ENCODE results near the gene PAFAH1B1.
"Not testable (repeated sequence)": the region's sequence is repeated elsewhere in the genome, so short reads cannot be mapped to it uniquely, and the experiment has no call there.

Gene PAFAH1B1

DNA sequence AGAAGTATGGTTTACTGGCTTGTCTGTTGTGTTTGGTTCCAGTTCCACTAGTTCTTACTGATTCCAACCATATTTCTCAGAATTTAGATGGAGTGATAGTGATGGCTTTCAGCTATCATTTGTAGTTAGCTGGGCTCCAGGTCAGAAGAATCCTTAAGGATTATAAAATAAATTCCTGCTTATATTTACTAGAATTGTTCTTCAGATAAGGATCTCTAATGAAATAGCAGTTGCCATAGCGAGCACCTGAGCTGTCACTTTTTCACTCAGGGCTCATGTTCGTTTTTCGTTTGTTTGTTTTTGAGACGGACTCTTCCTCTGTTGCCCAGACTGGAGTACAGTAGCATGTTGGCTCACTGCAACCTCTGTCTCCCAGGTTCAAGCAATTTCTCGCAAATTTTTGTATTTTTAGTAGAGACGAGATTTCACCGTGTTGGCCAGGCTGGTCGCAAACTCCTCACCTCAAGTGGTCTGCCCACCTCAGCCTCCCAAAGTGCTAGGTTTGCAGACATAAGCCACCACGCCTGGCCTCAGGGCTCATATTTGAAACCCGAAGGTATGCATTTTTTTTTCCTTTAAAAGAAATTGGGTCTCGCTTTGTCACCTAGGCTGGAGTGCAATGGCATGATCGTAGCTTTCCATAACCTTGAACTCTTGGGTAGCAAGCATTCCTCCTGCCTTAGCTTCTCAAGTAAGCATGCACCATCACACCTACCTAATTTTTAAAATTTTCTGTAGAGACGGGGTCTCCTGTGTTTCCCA is 42.9 kb downstream of the PAFAH1B1 start:
- DNase-seq: no peak

GRCh38 chr17:2637422-2637821 is 44.0 kb downstream of the PAFAH1B1 start:
- no peak for DNase-seq

DNA sequence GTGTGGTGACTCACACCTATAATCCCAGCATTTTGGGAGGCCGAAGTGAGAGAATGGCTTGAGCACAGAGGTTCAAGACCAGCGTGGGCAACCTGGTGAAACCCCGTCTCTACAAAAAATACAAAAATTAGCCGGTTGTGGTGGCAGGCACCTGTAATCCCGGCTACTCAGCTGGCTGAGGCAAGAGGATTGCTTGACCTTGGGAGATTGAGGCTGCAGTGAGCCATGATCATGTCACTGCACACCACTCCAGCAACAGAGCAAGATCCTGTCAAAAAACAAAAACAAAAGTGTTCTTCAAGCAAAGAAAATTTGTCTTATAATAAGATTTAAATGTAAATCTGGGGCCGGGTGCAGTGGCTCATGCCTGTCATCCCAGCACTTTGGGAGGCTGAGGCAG is 51.5 kb downstream of the PAFAH1B1 start:
- DNase-seq: no peak

DNA sequence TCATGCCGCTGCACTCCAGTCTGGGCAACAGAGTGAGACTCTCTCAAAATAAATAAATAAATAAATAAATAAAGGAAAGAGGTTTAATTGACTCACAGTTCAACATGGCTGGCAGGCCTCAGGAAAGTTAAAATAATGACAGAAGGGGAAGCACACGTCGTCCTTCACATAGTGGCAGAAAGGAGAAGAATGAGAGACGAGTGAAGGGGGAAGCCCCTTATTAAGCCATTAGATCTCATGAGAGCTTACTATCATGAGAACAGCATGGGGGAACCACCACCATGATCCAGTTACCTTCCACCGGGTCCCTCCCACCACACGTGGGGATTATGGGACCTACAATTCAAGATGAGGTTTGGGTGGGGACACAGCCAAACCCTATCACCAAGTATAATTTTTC is 54.5 kb downstream of the PAFAH1B1 start:
- no peak for DNase-seq

DNA sequence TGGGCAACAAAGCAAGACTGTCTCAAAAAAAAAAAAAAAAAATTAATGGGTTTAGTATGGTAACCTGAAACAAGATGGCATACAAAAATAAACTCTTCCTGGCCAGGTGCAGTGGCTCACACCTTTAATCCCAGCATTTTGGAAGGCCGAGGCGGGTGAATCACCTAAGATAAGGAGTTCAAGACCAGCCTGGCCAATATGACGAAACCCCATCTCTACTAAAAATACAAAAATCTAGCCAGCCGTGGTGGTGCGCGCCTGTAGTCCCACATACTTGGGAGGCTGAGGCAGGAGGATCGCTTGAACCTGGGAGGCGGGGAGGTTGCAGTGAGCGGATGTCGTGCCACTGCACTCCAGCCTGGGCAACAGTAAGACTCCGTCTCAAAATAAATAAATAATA is 55.7 kb downstream of the PAFAH1B1 start:
- DNase-seq: no peak

GRCh38 chr17:2652911-2653310 is 59.5 kb downstream of the PAFAH1B1 start:
- DNase-seq: not testable (repeated sequence)

- no peak for DNase-seq
Observed at GRCh38 chr17:2655546-2655945, 62.1 kb downstream of the PAFAH1B1 start.

DNA sequence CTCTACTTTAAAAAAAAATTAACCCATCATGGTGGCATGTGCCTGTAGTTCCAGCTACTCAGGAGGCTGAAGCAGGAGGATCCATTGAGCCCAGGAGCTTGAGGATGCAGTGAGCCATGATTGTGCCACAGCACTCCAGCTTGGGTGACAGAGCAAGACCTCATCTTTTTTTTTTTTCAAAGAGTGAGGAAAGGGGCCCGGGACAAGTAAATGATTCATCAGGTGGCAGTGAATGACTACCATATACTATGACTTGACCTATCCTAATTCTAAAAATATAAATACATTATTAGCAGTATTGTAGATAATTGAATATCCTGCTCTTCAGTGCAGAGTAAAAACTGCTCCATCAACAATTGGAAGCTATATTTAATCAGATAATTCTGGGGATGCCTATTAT is 62.8 kb downstream of the PAFAH1B1 start:
- no peak for DNase-seq

DNA sequence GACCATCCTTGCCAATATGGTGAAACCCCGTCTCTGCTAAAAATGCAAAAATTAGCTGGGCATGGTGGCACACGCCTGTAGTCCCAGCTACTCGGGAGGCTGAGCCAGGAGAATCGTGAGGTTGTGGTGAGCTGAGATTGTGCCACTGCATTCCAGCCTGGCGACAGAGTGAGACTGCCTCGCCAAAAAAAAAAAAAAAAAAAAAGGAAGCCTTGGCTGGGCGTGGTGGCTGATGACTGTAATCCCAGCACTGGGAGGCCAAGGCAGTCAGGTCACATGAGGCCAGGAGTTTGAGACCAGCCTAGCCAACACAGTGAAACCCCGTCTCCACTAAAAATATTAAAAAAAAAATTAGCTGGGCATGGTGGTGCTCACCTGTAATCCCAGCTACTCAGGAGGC is 65.9 kb downstream of the PAFAH1B1 start:
- peak; percentile 69 for DNase-seq

GRCh38 chr17:2660410-2660809 is 67.0 kb downstream of the PAFAH1B1 start:
- DNase-seq: not testable (repeated sequence)

- DNase-seq: no peak
Observed at GRCh38 chr17:2672026-2672425, 78.6 kb downstream of the PAFAH1B1 start.

- DNase-seq: not testable (repeated sequence)
Observed at GRCh38 chr17:2679247-2679646, 85.8 kb downstream of the PAFAH1B1 start.

DNA sequence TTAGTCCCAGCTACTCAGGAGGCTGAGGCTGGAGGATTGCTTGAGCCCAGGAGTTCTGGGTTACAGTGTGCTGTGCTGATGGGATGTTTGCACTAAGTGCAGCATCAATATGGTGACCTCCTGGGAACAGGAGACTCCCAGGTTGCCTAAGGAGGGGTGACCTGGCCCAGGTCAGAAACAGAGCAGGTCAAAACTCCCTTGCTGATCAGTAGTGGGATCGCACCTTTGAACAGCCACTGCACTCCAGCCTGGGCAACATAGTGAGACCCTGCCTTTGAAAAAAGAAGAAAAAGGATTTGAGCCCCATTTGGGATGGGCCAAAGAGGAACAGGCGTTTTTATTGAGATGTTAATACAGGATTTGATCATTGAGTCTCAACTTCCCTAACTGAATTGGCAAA is 87.5 kb downstream of the PAFAH1B1 start:
- DNase-seq: no peak

DNA sequence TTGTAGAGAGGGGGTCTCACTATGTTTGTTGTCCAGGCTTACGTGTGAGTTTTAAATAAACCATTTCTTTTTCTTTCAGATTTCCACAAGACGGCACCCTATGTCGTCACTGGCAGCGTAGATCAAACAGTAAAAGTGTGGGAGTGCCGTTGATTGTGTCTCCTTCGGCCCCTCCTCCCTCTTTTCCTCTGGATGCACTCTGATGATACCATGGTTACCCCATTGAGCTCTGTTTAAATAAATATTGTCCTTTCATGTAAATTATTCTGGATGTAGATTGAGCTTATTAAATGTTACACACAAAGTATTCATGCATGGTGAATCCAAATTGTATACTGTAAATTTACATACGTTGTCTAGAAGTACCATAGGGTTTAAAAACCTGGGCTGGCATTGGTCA is 88.2 kb downstream of the PAFAH1B1 start:
- no peak for DNase-seq

GRCh38 chr17:2682176-2682938 is 88.9 kb downstream of the PAFAH1B1 start:
- no peak for DNase-seq

GRCh38 chr17:2683912-2684311 is 90.5 kb downstream of the PAFAH1B1 start:
- peak; percentile 37 for DNase-seq

GRCh38 chr17:2684549-2684948 is 91.1 kb downstream of the PAFAH1B1 start:
- DNase-seq: peak; percentile 60

DNA sequence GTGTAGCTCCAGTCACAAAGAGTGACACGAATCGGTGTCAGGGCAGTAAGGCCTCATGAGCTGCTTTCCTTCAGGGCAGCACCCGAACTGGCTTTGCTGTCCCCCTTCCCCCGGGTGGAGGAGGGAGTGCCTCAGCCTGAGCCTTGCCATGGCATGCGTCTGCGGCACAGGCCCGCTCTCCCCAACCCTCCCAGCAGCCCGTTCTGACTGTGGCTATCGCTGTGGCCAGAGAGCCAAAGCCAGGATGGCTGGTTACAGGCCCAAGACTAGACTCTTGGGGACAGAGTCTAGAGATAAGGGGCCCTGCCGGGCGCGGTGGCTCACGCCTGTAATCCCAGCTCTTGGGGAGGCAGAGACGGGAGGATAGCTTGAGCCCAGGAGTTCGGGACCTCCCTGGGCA is 92.2 kb downstream of the PAFAH1B1 start:
- peak; percentile 65 for DNase-seq

DNA sequence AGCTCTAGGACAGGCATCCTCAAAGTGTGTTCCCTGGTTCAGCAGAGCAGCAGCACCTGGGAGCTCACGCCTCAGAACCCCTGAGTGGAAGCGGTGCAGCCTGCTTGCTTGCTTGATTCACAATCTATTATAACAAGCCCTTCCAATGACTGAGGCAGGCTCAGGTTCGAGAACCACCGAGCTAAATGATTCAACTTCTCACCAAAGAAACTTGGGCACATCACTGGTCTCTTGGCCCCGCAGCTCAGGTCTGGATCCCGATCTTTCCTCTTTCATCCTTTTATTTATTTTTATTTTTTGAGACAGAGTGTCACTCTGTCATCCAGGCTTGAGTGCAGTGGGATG is 93.6 kb downstream of the PAFAH1B1 start:
- DNase-seq: no peak

DNA sequence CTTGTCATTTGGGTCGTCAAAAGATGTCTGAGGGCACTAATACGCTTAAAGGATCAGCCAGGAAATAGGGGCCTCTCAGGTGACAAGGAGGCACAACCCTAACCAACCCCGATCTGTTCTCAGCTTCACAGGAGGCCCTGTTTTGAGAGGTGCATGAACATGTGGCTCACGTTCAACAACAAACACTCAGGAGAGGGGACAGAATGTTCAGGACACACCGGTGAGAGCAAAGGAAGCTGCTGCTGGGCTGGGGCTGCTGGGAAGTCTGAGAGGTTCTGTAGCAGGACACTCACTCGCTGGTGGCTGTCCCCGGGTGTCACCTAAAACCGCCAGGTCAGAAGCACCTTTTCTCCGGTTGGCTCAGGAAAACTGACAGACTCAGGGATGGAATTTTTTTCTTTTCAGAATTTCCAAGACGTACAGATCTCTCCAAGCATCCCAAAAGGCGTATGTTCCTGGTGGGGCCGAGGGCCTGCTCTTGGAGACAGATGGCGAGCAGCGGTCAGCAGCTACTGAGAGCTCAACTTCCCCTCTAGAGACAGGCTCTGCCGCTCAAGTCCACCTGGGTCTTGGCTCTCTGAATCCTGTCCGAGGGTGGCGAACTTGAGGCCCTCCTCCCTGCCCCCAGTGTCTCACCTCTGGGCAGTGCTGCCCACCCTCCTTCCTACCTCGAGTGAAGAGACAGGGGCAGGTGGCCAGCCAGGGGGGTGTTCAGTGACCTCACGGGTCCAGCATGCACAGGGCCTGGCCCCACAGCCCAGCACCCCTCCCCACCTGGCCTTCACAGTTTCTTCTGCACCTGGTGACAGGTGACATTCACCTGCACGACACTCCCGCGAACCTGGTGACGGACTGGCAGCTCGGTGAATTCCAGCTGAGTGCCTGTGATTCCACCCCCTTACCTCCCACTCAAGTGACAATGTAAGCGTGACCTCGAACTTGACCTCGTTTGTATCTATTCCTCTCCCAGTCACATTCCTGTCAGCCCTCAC is 95.2 kb downstream of the PAFAH1B1 start:
- peak; percentile 70 for DNase-seq

GRCh38 chr17:2689411-2690164 is 96.1 kb downstream of the PAFAH1B1 start:
- DNase-seq: peak; percentile 68

All from islet precursor cell (in vitro differentiated cells).